ENCODE measurements around the gene ITSN2. TPM values are rescaled to one million over a fixed set of nuclear protein-coding genes. Genes with fewer than 3 reads are reported as not detected.

Gene ITSN2
- total RNA-seq, 4 donors from 2014 or later: 57.9 to 79.7 (median 63.4) TPM

- Histone ChIP-seq H3K36me3 (peaks cover 0 to 13% of the 10 kb centered on the region in 2 donors), H3K27me3 (no peaks in the 10 kb centered on the region), H3K4me1 (peaks cover 0 to 54% (median 11%) of the 10 kb centered on the region in 3 donors), H3K27ac (no peak overlapping the region), H3K4me3 (no peak overlapping the region), H3K9me3 (no peaks in the 10 kb centered on the region)
- WGBS, 2 donors (ENCODE audit: low coverage in 1 of 2): 44 to 52% methylated on average over 3 of the region's 3 CpGs
- TF ChIP-seq EP300 (IDR thresholded peaks at IDR 0.05) (no peak), CTCF (IDR thresholded peaks at IDR 0.05) (no peak), POLR2A (IDR thresholded peaks at IDR 0.05) (no peak), POLR2AphosphoS5 (IDR thresholded peaks at IDR 0.05) (no peak)
- ATAC-seq: no peak
Measured at GRCh38 chr2:24328010-24328409, 32.3 kb downstream of the ITSN2 start.

DNA sequence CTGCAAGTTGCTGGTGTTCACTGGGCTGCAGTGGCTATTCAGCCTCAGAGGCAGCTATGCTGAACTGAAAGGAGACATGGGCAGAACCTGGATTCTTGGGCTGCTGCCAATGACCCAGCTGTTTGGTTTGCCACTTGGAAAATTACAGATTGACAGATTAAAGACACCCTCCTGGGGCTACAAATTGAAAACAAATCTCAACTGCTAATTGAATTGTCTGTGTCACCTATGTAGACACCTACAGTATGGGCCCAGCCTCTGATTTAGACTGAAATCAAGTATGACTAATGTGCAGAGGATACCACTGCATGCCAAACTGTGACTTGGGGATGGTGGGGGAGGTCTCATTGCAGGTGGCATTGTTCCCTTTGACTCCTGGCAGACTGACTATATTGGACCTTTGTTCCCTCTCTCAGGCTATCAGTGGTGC lies 42.8 kb downstream of the ITSN2 start:
- no peak overlapping the region for H3K4me3 ChIP-seq
- ATAC-seq: no peak
- H3K36me3 ChIP-seq: no peaks in the 10 kb centered on the region
- no peak overlapping the region for H3K27ac ChIP-seq
- H3K9me3 ChIP-seq: no peaks in the 10 kb centered on the region
- no peaks in the 10 kb centered on the region for H3K27me3 ChIP-seq
- peaks cover 0 to 28% (median 0%) of the 10 kb centered on the region in 3 donors for H3K4me1 ChIP-seq
- TF ChIP-seq CTCF (IDR thresholded peaks at IDR 0.05) (no peak), POLR2A (IDR thresholded peaks at IDR 0.05) (no peak), EP300 (IDR thresholded peaks at IDR 0.05) (no peak), POLR2AphosphoS5 (IDR thresholded peaks at IDR 0.05) (no peak)

DNA sequence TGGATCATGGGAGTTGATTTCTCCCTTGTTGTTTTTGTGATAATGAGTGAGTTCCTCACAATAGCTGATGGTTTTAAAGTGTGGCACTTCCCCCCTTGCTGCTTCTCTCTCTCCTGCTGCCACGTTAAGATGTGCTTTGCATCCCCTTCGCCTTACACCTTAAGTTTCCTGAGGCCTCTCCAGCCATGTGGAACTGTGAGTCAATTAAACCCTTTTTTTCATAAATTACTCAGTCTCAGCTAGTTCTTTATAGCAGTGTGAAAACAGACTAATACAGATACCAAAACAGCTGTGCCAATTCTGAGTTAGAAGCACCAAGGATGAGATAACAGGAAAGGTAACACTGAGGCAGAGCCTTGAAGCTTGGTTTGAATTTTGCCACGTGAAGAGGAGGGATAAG lies 44.7 kb downstream of the ITSN2 start:
- TF ChIP-seq POLR2AphosphoS5 (IDR thresholded peaks at IDR 0.05) (no peak), POLR2A (IDR thresholded peaks at IDR 0.05) (no peak), CTCF (IDR thresholded peaks at IDR 0.05) (no peak)
- Histone ChIP-seq H3K27me3 (no peaks in the 10 kb centered on the region), H3K27ac (no peak overlapping the region), H3K9me3 (no peaks in the 10 kb centered on the region), H3K36me3 (peaks cover 0 to 16% of the 10 kb centered on the region in 2 donors), H3K4me1 (peaks cover 0 to 28% (median 0%) of the 10 kb centered on the region in 3 donors), H3K4me3 (no peak overlapping the region)
- WGBS, 2 donors (ENCODE audit: low coverage in 1 of 2): 81 to 86% methylated on average over 1 to 3 of the region's 3 CpGs
- ATAC-seq: no peak

DNA sequence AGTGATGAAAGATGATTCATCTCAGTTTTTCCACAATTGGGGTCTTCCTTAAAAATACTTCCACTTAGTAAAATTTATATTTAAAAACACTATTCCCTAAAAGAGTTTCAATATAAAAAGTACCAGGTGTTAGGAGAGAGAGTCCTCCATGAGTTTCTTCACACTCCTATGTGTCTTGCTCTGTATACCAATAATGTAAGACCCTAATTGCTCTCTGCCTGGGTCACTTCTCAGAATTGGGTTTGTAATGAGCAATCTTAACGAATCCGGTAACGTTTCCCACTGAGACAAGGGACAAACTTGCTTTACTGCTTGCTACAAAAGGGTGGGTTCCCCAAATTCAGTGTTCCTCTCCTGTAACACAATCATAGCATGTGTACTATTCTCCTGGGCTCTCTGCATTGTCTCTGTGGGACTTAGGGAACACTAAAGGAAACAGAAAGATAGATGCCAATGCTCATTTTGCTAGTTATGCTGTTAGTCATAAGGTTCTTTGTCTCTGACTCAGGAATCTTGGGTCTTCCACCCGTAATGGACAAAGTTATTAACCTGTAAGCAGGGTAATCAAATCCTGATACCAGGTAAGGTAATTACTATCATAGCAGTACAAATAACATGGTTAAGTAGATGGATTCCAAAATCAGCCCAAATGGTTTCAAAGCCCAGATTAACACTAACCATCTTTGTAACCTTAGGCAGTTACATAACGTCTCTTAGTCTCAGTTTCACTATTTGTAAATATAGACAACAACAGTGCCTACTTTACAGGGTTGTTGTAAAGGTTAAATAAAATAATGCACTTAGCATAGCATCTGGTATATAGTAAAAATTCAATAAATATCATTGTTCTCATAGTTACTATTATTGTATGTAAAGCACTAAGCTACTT lies 46.3 kb downstream of the ITSN2 start:
- 78 to 88% methylated on average over 5 of the region's 5 CpGs for WGBS, 2 donors (ENCODE audit: low coverage in 1 of 2)
- no peak overlapping the region for H3K27ac ChIP-seq
- H3K4me3 ChIP-seq: no peak overlapping the region
- TF ChIP-seq EP300 (IDR thresholded peaks at IDR 0.05): no peak
- TF ChIP-seq POLR2AphosphoS5 (IDR thresholded peaks at IDR 0.05): no peak
- no peak for TF ChIP-seq POLR2A (IDR thresholded peaks at IDR 0.05)
- no peak for TF ChIP-seq CTCF (IDR thresholded peaks at IDR 0.05)
- no peak for ATAC-seq
- H3K36me3 ChIP-seq: peaks cover 0 to 33% of the 10 kb centered on the region in 2 donors
- no peaks in the 10 kb centered on the region for H3K9me3 ChIP-seq
- no peaks in the 10 kb centered on the region for H3K27me3 ChIP-seq
- H3K4me1 ChIP-seq: peaks cover 0 to 28% (median 0%) of the 10 kb centered on the region in 3 donors

GRCh38 chr2:24307961-24308360 lies 52.4 kb downstream of the ITSN2 start:
- Histone ChIP-seq H3K36me3 (peaks cover 0 to 65% of the 10 kb centered on the region in 2 donors), H3K9me3 (no peaks in the 10 kb centered on the region), H3K27ac (peak overlapping the region in 1 of 4 donors; percentile 36), H3K4me3 (no peak overlapping the region), H3K4me1 (peaks cover 6 to 36% (median 12%) of the 10 kb centered on the region in 3 donors), H3K27me3 (no peaks in the 10 kb centered on the region)
- ATAC-seq: no peak
- WGBS, 2 donors (ENCODE audit: low coverage in 1 of 2): 29 to 49% methylated on average over 1 to 2 of the region's 2 CpGs
- TF ChIP-seq CTCF (IDR thresholded peaks at IDR 0.05) (no peak), POLR2AphosphoS5 (IDR thresholded peaks at IDR 0.05) (peak; percentile 32), POLR2A (IDR thresholded peaks at IDR 0.05) (no peak), EP300 (IDR thresholded peaks at IDR 0.05) (no peak)
